ENCODE results near the gene ITSN1. TPM values are rescaled to one million over a fixed set of nuclear protein-coding genes. Genes with fewer than 3 reads are reported as not detected.

Gene ITSN1
- polyA plus RNA-seq, 3 donors, result 41.7 to 57.8 (median 52.6) TPM

- no peak for DNase-seq
These were observed 189.8 kb downstream of the ITSN1 start for GRCh38 chr21:33831962-33832659.

- DNase-seq, result no peak
These were observed 192.7 kb downstream of the ITSN1 start for GRCh38 chr21:33834801-33835500.

DNA sequence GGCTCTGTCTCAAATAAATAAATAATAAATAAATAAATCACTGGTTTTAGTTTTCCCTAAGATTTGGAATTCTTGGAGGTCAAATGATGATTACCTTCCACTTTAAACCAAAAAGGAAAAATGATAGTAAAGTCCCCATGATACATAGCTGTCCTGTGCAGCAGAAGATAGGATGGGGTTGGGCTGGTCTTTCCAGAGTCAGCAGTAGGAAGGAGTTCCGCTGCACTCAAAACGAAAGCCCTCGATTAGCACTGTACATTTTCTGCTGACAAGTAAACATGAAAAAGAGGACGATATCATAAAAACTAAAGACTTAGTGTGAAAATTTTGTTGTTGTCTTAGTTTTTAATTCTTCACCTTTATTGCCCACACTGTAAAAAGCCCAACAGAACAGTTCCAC is 193.6 kb downstream of the ITSN1 start:
- DNase-seq, result no peak

GRCh38 chr21:33836408-33836807 is 194.1 kb downstream of the ITSN1 start:
- DNase-seq, result no peak

DNA sequence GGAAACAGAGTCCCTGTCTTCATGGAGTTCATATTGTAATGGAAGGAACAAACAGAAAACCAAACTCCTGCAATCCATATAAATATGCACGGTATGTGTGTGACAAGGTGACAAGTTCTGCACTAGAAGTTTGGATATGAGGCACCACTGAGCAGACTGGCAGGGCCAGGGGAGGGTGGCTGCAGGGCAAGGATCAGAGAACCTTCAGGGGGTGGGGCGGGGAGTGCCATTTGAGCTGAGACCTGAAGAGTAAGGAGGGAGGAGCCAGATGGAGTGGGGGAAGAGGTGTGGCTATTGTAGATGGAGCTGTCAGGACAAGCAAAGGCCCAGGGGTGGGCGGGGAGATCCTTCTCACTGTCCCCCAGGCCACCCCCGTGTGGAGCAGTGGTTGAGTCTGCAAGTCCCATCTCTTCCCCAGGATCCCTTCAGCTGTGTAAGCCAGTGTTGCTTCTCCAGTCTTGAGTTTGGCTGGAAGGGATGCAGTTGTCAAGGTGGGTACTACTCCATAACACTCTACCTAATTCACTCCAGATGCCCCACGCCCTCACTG is 196.9 kb downstream of the ITSN1 start:
- DNase-seq, result no peak

GRCh38 chr21:33839806-33840205 is 197.5 kb downstream of the ITSN1 start:
- DNase-seq, result no peak

- no peak for DNase-seq
These were observed 198.5 kb downstream of the ITSN1 start for GRCh38 chr21:33840771-33841170.

DNA sequence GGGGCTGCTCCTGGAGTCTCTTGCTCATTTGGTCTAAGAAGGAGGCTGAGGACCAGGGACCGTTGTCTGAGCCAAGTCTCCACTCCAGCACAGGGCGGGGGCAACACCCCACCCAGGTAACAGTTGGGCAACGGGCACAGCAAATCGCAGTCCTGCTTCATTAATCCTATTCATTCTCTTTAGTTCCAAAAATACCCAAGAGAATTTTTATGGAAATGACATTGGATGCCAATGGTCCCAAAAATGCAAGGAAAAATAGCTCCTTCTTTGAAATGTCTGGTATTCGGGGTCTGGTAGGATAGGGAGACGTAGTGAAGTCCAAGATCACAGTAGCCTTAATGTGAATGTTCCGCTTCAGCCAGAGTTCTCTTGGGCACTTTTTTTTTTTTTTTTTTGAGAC is 199.3 kb downstream of the ITSN1 start:
- DNase-seq, result no peak

DNA sequence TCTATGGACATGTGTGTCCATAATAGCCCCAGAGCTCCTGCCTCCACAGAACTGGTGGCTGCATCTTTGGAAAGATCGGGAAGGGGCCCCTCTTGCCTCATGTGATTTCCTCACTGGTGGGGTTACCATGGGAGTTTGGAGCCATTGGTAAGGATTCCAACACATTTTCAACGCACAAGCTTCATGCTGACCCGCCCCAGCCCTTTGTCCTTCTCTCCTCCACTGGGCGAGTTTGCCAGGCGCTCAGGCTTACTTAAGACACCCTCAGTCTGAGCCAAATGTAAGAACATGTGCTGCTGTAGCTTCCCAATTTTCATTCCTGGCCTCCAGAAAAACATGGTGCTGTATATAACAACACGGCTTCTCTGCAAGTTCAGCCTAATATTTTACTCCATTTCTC is 200.9 kb downstream of the ITSN1 start:
- no peak for DNase-seq

DNA sequence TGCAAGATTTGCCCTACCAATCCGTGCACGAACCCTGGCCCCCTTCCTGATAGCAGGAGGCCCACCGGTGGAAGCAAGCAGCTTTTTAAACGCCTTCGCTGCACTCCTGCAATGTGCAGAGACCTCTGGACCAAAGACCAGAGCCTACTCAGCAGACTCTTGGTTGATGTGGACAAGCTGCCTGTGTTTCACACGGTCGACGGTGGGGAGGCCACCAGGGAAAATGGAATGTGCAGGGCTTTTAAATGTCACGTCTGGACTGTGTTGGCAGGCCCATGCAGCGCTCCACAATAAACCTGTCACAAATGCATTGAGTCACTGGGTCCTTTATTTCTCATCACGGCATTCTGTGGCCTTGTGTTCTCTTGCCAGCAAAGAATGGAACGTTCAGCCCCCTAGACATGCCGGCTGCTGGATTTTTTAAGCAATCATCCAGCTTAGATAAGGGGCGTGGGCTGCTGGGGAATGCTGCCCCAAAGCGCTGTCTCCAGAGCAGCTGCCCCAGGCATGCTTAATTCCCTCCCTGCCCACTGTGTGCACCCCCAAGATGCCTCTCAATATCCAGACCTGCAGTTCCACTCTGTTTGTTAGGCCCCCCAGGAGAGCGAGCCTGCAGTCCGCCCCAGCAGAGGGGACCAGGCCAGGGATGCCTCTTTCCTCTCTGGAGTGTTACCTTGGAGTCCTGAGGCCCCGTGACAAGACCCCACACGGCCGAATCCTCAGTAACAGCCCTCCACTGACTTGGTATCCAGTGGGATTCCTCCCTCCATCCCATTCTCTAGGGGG is 202.0 kb downstream of the ITSN1 start:
- peak; percentile 81 for DNase-seq

DNA sequence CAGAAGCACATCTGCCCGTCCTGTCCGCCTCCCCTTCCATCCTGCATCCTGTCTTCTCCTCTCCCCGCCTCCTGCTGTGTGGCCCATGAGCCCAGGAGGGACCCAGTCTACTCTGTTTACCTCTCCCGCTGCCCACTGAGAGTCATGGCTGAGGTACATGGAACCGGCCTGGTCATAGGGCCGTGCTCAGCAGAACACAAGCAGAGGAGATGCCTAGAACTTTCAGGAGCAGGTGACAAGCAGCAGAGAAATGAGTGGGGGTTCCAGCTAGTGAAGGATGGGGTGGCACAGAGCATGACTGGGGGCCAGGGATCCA is 202.5 kb downstream of the ITSN1 start:
- no peak for DNase-seq

DNA sequence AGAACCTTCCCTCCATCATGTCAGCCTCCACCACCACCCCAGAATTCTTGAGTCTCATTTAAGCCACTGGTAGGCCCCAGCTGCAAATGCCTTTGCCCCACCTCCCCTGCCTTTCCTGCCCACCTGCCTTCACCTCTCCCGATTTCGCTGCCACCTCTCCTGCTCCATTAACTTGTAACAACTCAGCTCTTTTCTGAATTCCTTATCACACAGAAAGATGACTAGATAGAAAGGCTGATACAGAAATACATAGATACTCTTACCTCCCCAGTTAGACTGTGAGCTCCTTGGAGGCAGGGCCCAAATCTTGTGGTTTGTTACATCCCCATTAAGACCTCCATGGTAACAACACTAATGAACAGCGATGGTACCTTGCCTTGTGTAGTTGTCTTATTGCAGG is 203.8 kb downstream of the ITSN1 start:
- no peak for DNase-seq

- no peak for DNase-seq
These were observed 205.4 kb downstream of the ITSN1 start for GRCh38 chr21:33847588-33848248.

GRCh38 chr21:33848249-33848953 is 206.1 kb downstream of the ITSN1 start:
- peak; percentile 72 for DNase-seq

GRCh38 chr21:33849834-33850233 is 207.5 kb downstream of the ITSN1 start:
- no peak for DNase-seq

GRCh38 chr21:33850401-33850800 is 208.1 kb downstream of the ITSN1 start:
- no peak for DNase-seq

GRCh38 chr21:33850985-33851384 is 208.7 kb downstream of the ITSN1 start:
- no peak for DNase-seq

- DNase-seq, result no peak
These were observed 210.2 kb downstream of the ITSN1 start for GRCh38 chr21:33852485-33852884.

GRCh38 chr21:33854604-33855003 is 212.3 kb downstream of the ITSN1 start:
- DNase-seq, result no peak

DNA sequence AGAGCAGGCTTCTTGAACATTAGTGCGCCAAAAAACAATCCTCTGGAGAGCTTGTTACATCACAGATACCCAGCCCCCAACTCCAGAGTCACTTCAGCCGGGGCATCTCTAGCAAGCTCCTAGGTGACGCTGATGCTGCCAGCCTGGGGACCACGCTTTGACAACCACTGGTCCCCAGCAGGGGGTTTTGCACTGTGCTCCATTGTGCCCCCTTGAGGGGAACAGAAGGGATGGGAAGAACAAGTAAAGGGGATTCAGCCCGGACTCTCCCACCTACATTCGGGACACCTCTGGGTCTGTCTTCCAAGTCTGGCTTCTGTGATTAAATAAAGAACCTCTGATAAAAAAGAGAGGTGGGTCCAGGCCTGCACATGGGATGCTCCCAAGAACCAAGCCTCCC is 212.9 kb downstream of the ITSN1 start:
- no peak for DNase-seq

- no peak for DNase-seq
These were observed 214.7 kb downstream of the ITSN1 start for GRCh38 chr21:33856893-33857527.
